T-helper 9 cell (primary cell): Measurements from ENCODE around the gene ABCB10.
"Not testable (repeated sequence)": the region's sequence is repeated elsewhere in the genome, so short reads cannot be mapped to it uniquely, and the experiment has no call there.

Source experiments
- DNase-seq: peaks from one replicate; pipeline ENCODE4 v3.0.0-alpha.2; 2020

Gene ABCB10

GRCh38 chr1:229570891-229571516 lies 12.5 kb upstream of the ABCB10 start:
- no peak for DNase-seq

GRCh38 chr1:229570305-229570704 lies 11.8 kb upstream of the ABCB10 start:
- DNase-seq = no peak

- DNase-seq = no peak
These were observed 8.8 kb upstream of the ABCB10 start for GRCh38 chr1:229567109-229567868.

GRCh38 chr1:229563701-229564100 lies 5.2 kb upstream of the ABCB10 start:
- no peak for DNase-seq

- DNase-seq = no peak
These were observed 4.7 kb upstream of the ABCB10 start for GRCh38 chr1:229563241-229563640.

GRCh38 chr1:229562686-229563085 lies 4.2 kb upstream of the ABCB10 start:
- DNase-seq = no peak

- DNase-seq = no peak
These were observed 2.6 kb upstream of the ABCB10 start for GRCh38 chr1:229561141-229561540.

GRCh38 chr1:229560124-229560523 lies 1.6 kb upstream of the ABCB10 start:
- DNase-seq = not testable (repeated sequence)

- DNase-seq = not testable (repeated sequence)
These were observed 862 bp upstream of the ABCB10 start for GRCh38 chr1:229559336-229559801.

GRCh38 chr1:229557913-229558414 lies 543 bp downstream of the ABCB10 start:
- peak; percentile 13 for DNase-seq

- no peak for DNase-seq
These were observed 1.2 kb downstream of the ABCB10 start for GRCh38 chr1:229557200-229557850.

GRCh38 chr1:229554886-229555621 lies 3.5 kb downstream of the ABCB10 start:
- DNase-seq = no peak

GRCh38 chr1:229553621-229554130 lies 4.8 kb downstream of the ABCB10 start:
- no peak for DNase-seq

- DNase-seq = no peak
These were observed 5.8 kb downstream of the ABCB10 start for GRCh38 chr1:229552732-229553131.

- no peak for DNase-seq
These were observed 7.5 kb downstream of the ABCB10 start for GRCh38 chr1:229550812-229551567.

GRCh38 chr1:229547542-229547941 lies 11.0 kb downstream of the ABCB10 start:
- DNase-seq = no peak

GRCh38 chr1:229544587-229544986 lies 13.9 kb downstream of the ABCB10 start:
- no peak for DNase-seq

GRCh38 chr1:229539863-229540506 lies 18.5 kb downstream of the ABCB10 start:
- DNase-seq = no peak

GRCh38 chr1:229538945-229539344 lies 19.6 kb downstream of the ABCB10 start:
- DNase-seq = no peak

- DNase-seq = no peak
These were observed 20.6 kb downstream of the ABCB10 start for GRCh38 chr1:229537894-229538293.

GRCh38 chr1:229536982-229537381 lies 21.5 kb downstream of the ABCB10 start:
- DNase-seq = no peak
